GM23338 (cell line): ENCODE measurements around the gene CYP2A7.
"Not testable (repeated sequence)": the region's sequence is repeated elsewhere in the genome, so short reads cannot be mapped to it uniquely, and the experiment has no call there.

Experiments
- CREB1 ChIP-seq: fragments of 250-450 bp; sonication (Bioruptor Pico); IDR thresholded peaks from 2 replicates; pipeline ENCODE4 v1.5.0; 2020; ENCODE audit warnings: low read depth, mild to moderate bottlenecking, moderate library complexity
- CTCF ChIP-seq, 2 experiments: fragments of 200-600 bp in 1 of 2; sonication (generic) in 1 of 2; conservative IDR thresholded peaks; 2 replicates each; pipeline versions ENCODE4 v1.5.1 to v1.6.1; 2016 to 2017; ENCODE audit warnings: antibody characterized with exemption in 2 of 2, low read depth in 2 of 2, mild to moderate bottlenecking in 2 of 2, moderate library complexity in 1 of 2
- ETS1 ChIP-seq: IDR thresholded peaks from 2 replicates; pipeline ENCODE4 v1.6.1; 2016; ENCODE audit warnings: antibody characterized with exemption
- EZH2 ChIP-seq: fragments of 200-600 bp; sonication (generic); IDR thresholded peaks from one replicate; pipeline ENCODE4 v1.8.0; 2017; ENCODE audit warnings: antibody characterized with exemption, mild to moderate bottlenecking, low read depth; ENCODE audit not compliant: unreplicated experiment
- EZH2phosphoT487 ChIP-seq: fragments of 200-600 bp; sonication (generic); IDR thresholded peaks from one replicate; pipeline ENCODE4 v1.8.1; 2018; ENCODE audit warnings: antibody characterized with exemption; ENCODE audit not compliant: unreplicated experiment
- JUNB ChIP-seq: IDR thresholded peaks from one replicate; pipeline ENCODE4 v1.6.1; 2016; ENCODE audit warnings: antibody characterized with exemption; ENCODE audit not compliant: unreplicated experiment
- NANOG ChIP-seq: IDR thresholded peaks from 2 replicates; pipeline ENCODE4 v1.6.1; 2016; ENCODE audit warnings: antibody characterized with exemption, borderline replicate concordance
- POLR2AphosphoS5 ChIP-seq: IDR thresholded peaks from 2 replicates; pipeline ENCODE4 v1.6.1; 2016; ENCODE audit warnings: antibody characterized with exemption, low read depth
- STAT1 ChIP-seq: IDR thresholded peaks from one replicate; pipeline ENCODE4 v1.6.1; 2016; ENCODE audit warnings: antibody characterized with exemption; ENCODE audit not compliant: unreplicated experiment
- ZNF114 ChIP-seq: fragments of 250-450 bp; sonication (Bioruptor Pico); IDR thresholded peaks from 2 replicates; pipeline ENCODE4 v1.5.0; 2020; ENCODE audit warnings: mild to moderate bottlenecking, moderate library complexity
- ZNF331 ChIP-seq: fragments of 250-450 bp; sonication (Bioruptor Pico); IDR thresholded peaks from 2 replicates; pipeline ENCODE4 v1.5.0; 2020; ENCODE audit warnings: low read depth, mild to moderate bottlenecking, moderate library complexity
- TF ChIP-seq, protein P1 (sequence below): IDR thresholded peaks from one replicate; pipeline ENCODE4 v1.6.1; 2018; ENCODE audit warnings: antibody characterized with exemption; ENCODE audit not compliant: unreplicated experiment
- TF ChIP-seq, protein P2 (sequence below): fragments of 250-450 bp; sonication (Bioruptor Pico); IDR thresholded peaks from 2 replicates; pipeline ENCODE4 v1.5.0; 2020; ENCODE audit warnings: mild to moderate bottlenecking, moderate library complexity

- not testable (repeated sequence) for TF ChIP-seq ZNF114; POLR2AphosphoS5; CTCF (conservative IDR thresholded peaks at IDR 0.05; ENCODE audit: low read depth in 2 of 2); NANOG; EZH2; STAT1; EZH2phosphoT487; CREB1 (CRISPR knock-in tag); ETS1; JUNB; ZNF331 (CRISPR knock-in tag)
- TF ChIP-seq, protein P1, sequence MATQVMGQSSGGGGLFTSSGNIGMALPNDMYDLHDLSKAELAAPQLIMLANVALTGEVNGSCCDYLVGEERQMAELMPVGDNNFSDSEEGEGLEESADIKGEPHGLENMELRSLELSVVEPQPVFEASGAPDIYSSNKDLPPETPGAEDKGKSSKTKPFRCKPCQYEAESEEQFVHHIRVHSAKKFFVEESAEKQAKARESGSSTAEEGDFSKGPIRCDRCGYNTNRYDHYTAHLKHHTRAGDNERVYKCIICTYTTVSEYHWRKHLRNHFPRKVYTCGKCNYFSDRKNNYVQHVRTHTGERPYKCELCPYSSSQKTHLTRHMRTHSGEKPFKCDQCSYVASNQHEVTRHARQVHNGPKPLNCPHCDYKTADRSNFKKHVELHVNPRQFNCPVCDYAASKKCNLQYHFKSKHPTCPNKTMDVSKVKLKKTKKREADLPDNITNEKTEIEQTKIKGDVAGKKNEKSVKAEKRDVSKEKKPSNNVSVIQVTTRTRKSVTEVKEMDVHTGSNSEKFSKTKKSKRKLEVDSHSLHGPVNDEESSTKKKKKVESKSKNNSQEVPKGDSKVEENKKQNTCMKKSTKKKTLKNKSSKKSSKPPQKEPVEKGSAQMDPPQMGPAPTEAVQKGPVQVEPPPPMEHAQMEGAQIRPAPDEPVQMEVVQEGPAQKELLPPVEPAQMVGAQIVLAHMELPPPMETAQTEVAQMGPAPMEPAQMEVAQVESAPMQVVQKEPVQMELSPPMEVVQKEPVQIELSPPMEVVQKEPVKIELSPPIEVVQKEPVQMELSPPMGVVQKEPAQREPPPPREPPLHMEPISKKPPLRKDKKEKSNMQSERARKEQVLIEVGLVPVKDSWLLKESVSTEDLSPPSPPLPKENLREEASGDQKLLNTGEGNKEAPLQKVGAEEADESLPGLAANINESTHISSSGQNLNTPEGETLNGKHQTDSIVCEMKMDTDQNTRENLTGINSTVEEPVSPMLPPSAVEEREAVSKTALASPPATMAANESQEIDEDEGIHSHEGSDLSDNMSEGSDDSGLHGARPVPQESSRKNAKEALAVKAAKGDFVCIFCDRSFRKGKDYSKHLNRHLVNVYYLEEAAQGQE: not testable (repeated sequence)
- TF ChIP-seq, protein P2, sequence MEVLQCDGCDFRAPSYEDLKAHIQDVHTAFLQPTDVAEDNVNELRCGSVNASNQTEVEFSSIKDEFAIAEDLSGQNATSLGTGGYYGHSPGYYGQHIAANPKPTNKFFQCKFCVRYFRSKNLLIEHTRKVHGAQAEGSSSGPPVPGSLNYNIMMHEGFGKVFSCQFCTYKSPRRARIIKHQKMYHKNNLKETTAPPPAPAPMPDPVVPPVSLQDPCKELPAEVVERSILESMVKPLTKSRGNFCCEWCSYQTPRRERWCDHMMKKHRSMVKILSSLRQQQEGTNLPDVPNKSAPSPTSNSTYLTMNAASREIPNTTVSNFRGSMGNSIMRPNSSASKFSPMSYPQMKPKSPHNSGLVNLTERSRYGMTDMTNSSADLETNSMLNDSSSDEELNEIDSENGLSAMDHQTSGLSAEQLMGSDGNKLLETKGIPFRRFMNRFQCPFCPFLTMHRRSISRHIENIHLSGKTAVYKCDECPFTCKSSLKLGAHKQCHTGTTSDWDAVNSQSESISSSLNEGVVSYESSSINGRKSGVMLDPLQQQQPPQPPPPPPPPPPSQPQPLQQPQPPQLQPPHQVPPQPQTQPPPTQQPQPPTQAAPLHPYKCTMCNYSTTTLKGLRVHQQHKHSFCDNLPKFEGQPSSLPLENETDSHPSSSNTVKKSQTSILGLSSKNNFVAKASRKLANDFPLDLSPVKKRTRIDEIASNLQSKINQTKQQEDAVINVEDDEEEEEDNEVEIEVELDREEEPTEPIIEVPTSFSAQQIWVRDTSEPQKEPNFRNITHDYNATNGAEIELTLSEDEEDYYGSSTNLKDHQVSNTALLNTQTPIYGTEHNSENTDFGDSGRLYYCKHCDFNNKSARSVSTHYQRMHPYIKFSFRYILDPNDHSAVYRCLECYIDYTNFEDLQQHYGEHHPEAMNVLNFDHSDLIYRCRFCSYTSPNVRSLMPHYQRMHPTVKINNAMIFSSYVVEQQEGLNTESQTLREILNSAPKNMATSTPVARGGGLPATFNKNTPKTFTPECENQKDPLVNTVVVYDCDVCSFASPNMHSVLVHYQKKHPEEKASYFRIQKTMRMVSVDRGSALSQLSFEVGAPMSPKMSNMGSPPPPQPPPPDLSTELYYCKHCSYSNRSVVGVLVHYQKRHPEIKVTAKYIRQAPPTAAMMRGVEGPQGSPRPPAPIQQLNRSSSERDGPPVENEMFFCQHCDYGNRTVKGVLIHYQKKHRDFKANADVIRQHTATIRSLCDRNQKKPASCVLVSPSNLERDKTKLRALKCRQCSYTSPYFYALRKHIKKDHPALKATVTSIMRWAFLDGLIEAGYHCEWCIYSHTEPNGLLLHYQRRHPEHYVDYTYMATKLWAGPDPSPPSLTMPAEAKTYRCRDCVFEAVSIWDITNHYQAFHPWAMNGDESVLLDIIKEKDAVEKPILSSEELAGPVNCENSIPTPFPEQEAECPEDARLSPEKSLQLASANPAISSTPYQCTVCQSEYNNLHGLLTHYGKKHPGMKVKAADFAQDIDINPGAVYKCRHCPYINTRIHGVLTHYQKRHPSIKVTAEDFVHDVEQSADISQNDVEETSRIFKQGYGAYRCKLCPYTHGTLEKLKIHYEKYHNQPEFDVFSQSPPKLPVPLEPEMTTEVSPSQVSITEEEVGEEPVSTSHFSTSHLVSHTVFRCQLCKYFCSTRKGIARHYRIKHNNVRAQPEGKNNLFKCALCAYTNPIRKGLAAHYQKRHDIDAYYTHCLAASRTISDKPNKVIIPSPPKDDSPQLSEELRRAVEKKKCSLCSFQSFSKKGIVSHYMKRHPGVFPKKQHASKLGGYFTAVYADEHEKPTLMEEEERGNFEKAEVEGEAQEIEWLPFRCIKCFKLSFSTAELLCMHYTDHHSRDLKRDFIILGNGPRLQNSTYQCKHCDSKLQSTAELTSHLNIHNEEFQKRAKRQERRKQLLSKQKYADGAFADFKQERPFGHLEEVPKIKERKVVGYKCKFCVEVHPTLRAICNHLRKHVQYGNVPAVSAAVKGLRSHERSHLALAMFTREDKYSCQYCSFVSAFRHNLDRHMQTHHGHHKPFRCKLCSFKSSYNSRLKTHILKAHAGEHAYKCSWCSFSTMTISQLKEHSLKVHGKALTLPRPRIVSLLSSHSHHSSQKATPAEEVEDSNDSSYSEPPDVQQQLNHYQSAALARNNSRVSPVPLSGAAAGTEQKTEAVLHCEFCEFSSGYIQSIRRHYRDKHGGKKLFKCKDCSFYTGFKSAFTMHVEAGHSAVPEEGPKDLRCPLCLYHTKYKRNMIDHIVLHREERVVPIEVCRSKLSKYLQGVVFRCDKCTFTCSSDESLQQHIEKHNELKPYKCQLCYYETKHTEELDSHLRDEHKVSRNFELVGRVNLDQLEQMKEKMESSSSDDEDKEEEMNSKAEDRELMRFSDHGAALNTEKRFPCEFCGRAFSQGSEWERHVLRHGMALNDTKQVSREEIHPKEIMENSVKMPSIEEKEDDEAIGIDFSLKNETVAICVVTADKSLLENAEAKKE (CRISPR knock-in tag): not testable (repeated sequence)
These were observed 15.1 kb upstream of the CYP2A7 start for GRCh38 chr19:40896843-40897789.
